Neuronal stem cell (in vitro differentiated cells): ENCODE data around the gene AHSP.
A peak's percentile ranks its signal among the peaks of the same experiment; 100 is the strongest.

Experiments used
- DNase-seq: peaks from one replicate; pipeline ENCODE4 v3.0.0-alpha.2; 2013; ENCODE audit warnings: low spot score
- H2AFZ ChIP-seq: one replicate; pipeline ENCODE4 v1.6.1; 2013; ENCODE audit warnings: mild to moderate bottlenecking, low read length, inconsistent platforms
- H2AK5ac ChIP-seq: 2 replicates; pipeline ENCODE4 v1.6.1; 2013; ENCODE audit warnings: low read depth, mild to moderate bottlenecking, inconsistent platforms, low read length, moderate library complexity, mixed read lengths
- H2BK120ac ChIP-seq: 2 replicates; pipeline ENCODE4 v1.6.1; 2013; ENCODE audit warnings: low read depth, mild to moderate bottlenecking, inconsistent platforms, low read length, moderate library complexity, mixed read lengths
- H2BK12ac ChIP-seq: one replicate; pipeline ENCODE4 v1.6.1; 2013; ENCODE audit warnings: low read length, inconsistent platforms
- H2BK15ac ChIP-seq: 2 replicates; pipeline ENCODE4 v1.6.1; 2013; ENCODE audit warnings: mild to moderate bottlenecking, low read length, inconsistent platforms, mixed read lengths
- H2BK5ac ChIP-seq: one replicate; pipeline ENCODE4 v1.6.1; 2013; ENCODE audit warnings: inconsistent platforms, mild to moderate bottlenecking, low read length, moderate library complexity
- H3K14ac ChIP-seq: one replicate; pipeline ENCODE4 v1.6.1; 2013; ENCODE audit warnings: low read length, inconsistent platforms
- H3K18ac ChIP-seq: 2 replicates; pipeline ENCODE4 v1.6.1; 2013; ENCODE audit warnings: low read length, inconsistent platforms
- H3K23ac ChIP-seq: 2 replicates; pipeline ENCODE4 v1.6.1; 2013; ENCODE audit warnings: low read depth, mild to moderate bottlenecking, mixed read lengths, low read length, inconsistent platforms; ENCODE audit not compliant: poor library complexity
- H3K27ac ChIP-seq: replicated peaks from 3 replicates; pipeline ENCODE4 v1.5.1; 2013; ENCODE audit warnings: low read length, inconsistent platforms
- H3K27me3 ChIP-seq, 3 experiments: 2 replicates each; pipeline ENCODE4 v1.6.1; 2013; ENCODE audit warnings: low read length in 3 of 3, mild to moderate bottlenecking in 2 of 3, inconsistent platforms in 1 of 3, low read depth in 1 of 3, mixed read lengths in 1 of 3, moderate library complexity in 1 of 3; ENCODE audit not compliant: control insufficient read depth in 3 of 3, insufficient read depth in 3 of 3
- H3K36me3 ChIP-seq, 2 donors: replicated peaks in 1 of 2; 2 replicates each; pipeline ENCODE4 v1.6.1; 2013; ENCODE audit warnings: low read length in 2 of 2; ENCODE audit not compliant: control insufficient read depth in 2 of 2, insufficient read depth in 2 of 2
- H3K4ac ChIP-seq: 2 replicates; pipeline ENCODE4 v1.6.1; 2013; ENCODE audit warnings: inconsistent platforms, mild to moderate bottlenecking, low read length, moderate library complexity
- H3K4me1 ChIP-seq, 2 donors: 1 replicate in 1 of 2; 2 replicates in 1 of 2; pipeline ENCODE4 v1.6.1; 2013; ENCODE audit warnings: low read length in 2 of 2, low read depth in 1 of 2; ENCODE audit not compliant: control insufficient read depth in 2 of 2, insufficient read depth in 1 of 2
- H3K4me2 ChIP-seq: one replicate; pipeline ENCODE4 v1.6.1; 2013; ENCODE audit warnings: mild to moderate bottlenecking, low read length, inconsistent platforms; ENCODE audit not compliant: insufficient read depth, poor library complexity, severe bottlenecking
- H3K4me3 ChIP-seq, 2 donors: 2 replicates each; pipeline ENCODE4 v1.5.1; 2013; ENCODE audit warnings: low read length in 2 of 2, mild to moderate bottlenecking in 2 of 2, inconsistent platforms in 1 of 2, moderate library complexity in 1 of 2
- H3K79me1 ChIP-seq: one replicate; pipeline ENCODE4 v1.6.1; 2013; ENCODE audit warnings: low read depth, mild to moderate bottlenecking, inconsistent platforms, low read length, moderate library complexity
- H3K9ac ChIP-seq: one replicate; pipeline ENCODE4 v1.6.1; 2013; ENCODE audit warnings: mild to moderate bottlenecking, low read depth, low read length, inconsistent platforms; ENCODE audit not compliant: poor library complexity
- H3K9me3 ChIP-seq, 2 donors: replicated peaks in 1 of 2; 2 replicates each; pipeline versions ENCODE3 to v1.6.1; 2013; ENCODE audit warnings: low read length in 2 of 2, mild to moderate bottlenecking in 2 of 2, inconsistent platforms in 1 of 2, low read depth in 1 of 2, mixed read lengths in 1 of 2, moderate library complexity in 1 of 2; ENCODE audit not compliant: control insufficient read depth in 2 of 2, insufficient read depth in 1 of 2
- H4K8ac ChIP-seq: one replicate; pipeline ENCODE4 v1.6.1; 2013; ENCODE audit warnings: low read depth, mild to moderate bottlenecking, inconsistent platforms, low read length, moderate library complexity
- H4K91ac ChIP-seq: one replicate; pipeline ENCODE4 v1.6.1; 2013; ENCODE audit warnings: low read length, low read depth, mild to moderate bottlenecking, inconsistent platforms; ENCODE audit not compliant: poor library complexity
- WGBS, 2 donors: extraction: QIAGEN DNeasy Blood & Tissue Kit; methylation state at CpG; one replicate each; pipeline ENCODE4 v1.1.7; 2013; ENCODE audit warnings: missing lambda C conversion rate in 2 of 2, mixed read lengths in 1 of 2; ENCODE audit not compliant: insufficient read length in 2 of 2, insufficient replicate concordance in 1 of 2; ENCODE audit errors: extremely low coverage in 2 of 2; 5-methylcytosine and 5-hydroxymethylcytosine counted together

AHSP gene

DNA sequence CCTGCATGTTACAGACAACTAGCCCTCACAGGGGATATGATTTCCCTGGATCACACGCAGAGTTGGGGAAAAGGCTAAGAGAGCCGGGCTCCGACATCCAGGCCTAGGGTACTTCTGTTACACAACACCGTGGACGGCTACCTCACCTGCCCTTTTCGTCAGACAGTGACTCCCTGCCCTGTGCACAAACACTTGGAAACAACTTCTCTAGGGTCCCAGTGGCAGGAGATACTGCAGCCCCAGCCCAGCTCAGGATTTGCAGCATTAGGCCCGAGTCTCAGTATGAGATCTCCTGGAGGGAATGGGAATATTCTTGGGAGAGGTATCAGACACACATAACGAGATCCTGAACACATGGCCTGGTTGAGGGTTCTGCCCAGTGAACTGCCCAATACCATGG is 27.8 kb upstream of the AHSP start:
- H2AFZ ChIP-seq: no peak overlapping the region
- no peak overlapping the region for H4K91ac ChIP-seq
- no peak overlapping the region for H2BK15ac ChIP-seq
- no CpG with 5 or more reads among the region's 8 CpGs for WGBS, 2 donors
- H2BK120ac ChIP-seq: no peak overlapping the region
- DNase-seq: no peak
- H2AK5ac ChIP-seq: no peak overlapping the region
- H4K8ac ChIP-seq: no peak overlapping the region
- H3K4me3 ChIP-seq: no peak overlapping the region
- H2BK5ac ChIP-seq: no peak overlapping the region
- no peaks in the 10 kb centered on the region for H3K4me1 ChIP-seq
- H3K4me2 ChIP-seq: no peak overlapping the region
- H3K18ac ChIP-seq: no peak overlapping the region
- H3K4ac ChIP-seq: no peak overlapping the region
- H3K14ac ChIP-seq: no peak overlapping the region
- H3K36me3 ChIP-seq: peaks cover 10 to 65% of the 10 kb centered on the region in 2 donors
- H3K9ac ChIP-seq: no peak overlapping the region
- H3K27ac ChIP-seq: no peak overlapping the region
- no peaks in the 10 kb centered on the region for H3K27me3 ChIP-seq
- no peaks in the 10 kb centered on the region for H3K9me3 ChIP-seq
- H3K79me1 ChIP-seq: no peaks in the 10 kb centered on the region
- H2BK12ac ChIP-seq: no peak overlapping the region
- H3K23ac ChIP-seq: no peak overlapping the region

DNA sequence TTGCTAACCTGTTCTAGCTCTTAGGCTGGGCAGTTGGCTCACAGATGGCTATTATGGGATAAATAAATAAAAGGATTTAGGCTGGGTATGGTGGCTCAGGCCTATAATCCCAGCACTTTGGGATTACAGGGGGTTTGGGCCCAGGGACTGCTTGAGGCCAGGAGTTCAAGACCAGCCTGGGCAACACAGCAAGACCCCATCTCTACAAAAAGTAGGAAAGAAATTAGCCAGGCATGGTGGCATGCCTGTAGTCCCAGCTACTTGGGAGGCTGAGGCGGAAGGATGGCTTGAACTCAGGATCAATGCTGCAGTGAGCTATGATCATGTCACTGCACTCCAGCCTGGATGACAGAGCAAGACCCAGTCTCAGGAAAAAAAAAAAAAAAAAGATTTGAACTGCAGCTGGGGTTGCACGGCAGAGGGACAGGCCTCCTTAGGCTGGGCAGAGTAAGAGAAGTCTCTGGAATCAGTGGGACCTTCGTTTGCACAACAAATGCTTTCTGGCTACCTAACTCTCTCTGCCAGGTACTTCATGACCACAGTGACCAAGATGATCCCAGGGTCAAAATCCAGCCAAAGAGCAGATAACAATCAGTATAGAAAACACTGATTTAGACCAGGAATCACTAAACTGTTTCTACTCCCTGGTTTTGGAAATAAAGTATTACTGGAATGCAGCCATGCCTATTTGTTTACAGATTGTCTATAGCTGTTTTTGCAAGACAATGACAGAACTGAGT is 26.3 kb upstream of the AHSP start:
- no peak overlapping the region for H3K4me3 ChIP-seq
- H3K27me3 ChIP-seq: no peaks in the 10 kb centered on the region
- no peak overlapping the region for H2AFZ ChIP-seq
- H3K36me3 ChIP-seq: peaks cover 10 to 63% of the 10 kb centered on the region in 2 donors
- H3K4ac ChIP-seq: no peak overlapping the region
- no peak overlapping the region for H2BK120ac ChIP-seq
- H2BK5ac ChIP-seq: no peak overlapping the region
- no CpG with 5 or more reads among the region's 3 CpGs for WGBS, 2 donors
- H2BK12ac ChIP-seq: no peak overlapping the region
- H3K27ac ChIP-seq: no peak overlapping the region
- no peak overlapping the region for H3K4me2 ChIP-seq
- H3K23ac ChIP-seq: no peak overlapping the region
- H3K9ac ChIP-seq: no peak overlapping the region
- no peak overlapping the region for H4K91ac ChIP-seq
- no peak overlapping the region for H3K14ac ChIP-seq
- H3K18ac ChIP-seq: no peak overlapping the region
- no peak for DNase-seq
- no peak overlapping the region for H2AK5ac ChIP-seq
- no peaks in the 10 kb centered on the region for H3K79me1 ChIP-seq
- no peaks in the 10 kb centered on the region for H3K9me3 ChIP-seq
- no peak overlapping the region for H2BK15ac ChIP-seq
- peak overlapping the region; percentile 1 for H4K8ac ChIP-seq
- no peaks in the 10 kb centered on the region for H3K4me1 ChIP-seq

DNA sequence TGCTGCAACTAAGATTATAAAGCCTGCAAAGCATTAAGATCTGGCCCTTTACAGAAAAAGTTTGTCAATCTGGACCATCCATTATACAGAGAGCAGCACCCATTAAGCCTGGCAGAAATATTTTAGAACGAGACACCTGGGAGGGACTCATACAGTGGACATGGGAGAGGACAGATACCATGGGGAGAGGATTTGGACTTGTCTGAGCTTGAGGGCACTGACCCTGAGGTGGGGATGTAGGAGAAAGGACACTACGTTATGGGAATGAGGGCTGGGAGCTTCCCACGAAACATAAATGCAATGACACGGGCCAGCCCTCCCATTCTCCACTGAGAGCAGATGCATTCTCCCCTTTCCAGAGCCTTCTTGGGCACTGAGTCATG is 25.7 kb upstream of the AHSP start:
- H2BK120ac ChIP-seq: no peak overlapping the region
- no peak overlapping the region for H2BK15ac ChIP-seq
- H3K27me3 ChIP-seq: no peaks in the 10 kb centered on the region
- no peak overlapping the region for H3K4me2 ChIP-seq
- no peak overlapping the region for H3K27ac ChIP-seq
- H3K23ac ChIP-seq: no peak overlapping the region
- no peak overlapping the region for H3K4ac ChIP-seq
- no peak overlapping the region for H3K18ac ChIP-seq
- no peaks in the 10 kb centered on the region for H3K9me3 ChIP-seq
- no peak overlapping the region for H4K8ac ChIP-seq
- H2BK12ac ChIP-seq: no peak overlapping the region
- H3K9ac ChIP-seq: no peak overlapping the region
- no peak for DNase-seq
- no peak overlapping the region for H2BK5ac ChIP-seq
- peaks cover 0 to 3% of the 10 kb centered on the region in 2 donors for H3K4me1 ChIP-seq
- no peak overlapping the region for H3K4me3 ChIP-seq
- whole genome bisulfite sequencing, 2 donors: no CpG with 5 or more reads among the region's 4 CpGs
- H3K36me3 ChIP-seq: peaks cover 7 to 59% of the 10 kb centered on the region in 2 donors
- H2AFZ ChIP-seq: no peak overlapping the region
- no peak overlapping the region for H2AK5ac ChIP-seq
- H4K91ac ChIP-seq: no peak overlapping the region
- no peak overlapping the region for H3K14ac ChIP-seq
- H3K79me1 ChIP-seq: no peaks in the 10 kb centered on the region

DNA sequence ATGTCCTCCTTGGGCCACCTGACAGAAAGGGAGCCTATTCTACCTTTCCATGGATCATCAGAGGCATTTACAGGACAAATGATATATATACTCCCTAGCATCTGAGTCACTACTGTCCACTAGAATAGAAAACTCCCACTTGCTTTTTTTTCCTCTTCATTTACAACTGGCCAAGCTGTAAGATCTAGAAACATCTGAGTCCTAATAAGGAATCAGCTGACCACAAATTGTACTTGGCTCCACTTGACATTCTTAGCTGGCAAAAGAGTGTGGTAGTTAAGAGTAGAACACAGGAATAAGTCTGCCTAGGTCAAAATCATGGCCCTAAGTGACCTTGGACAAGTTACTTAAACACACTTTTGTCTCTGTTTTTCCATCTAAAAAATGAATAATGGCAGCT is 24.7 kb upstream of the AHSP start:
- Histone ChIP-seq H3K79me1 (no peaks in the 10 kb centered on the region), H4K91ac (no peak overlapping the region), H3K23ac (no peak overlapping the region), H2BK120ac (no peak overlapping the region), H3K9ac (no peak overlapping the region), H3K27me3 (no peaks in the 10 kb centered on the region), H2AFZ (no peak overlapping the region), H3K9me3 (no peaks in the 10 kb centered on the region), H3K14ac (no peak overlapping the region), H3K4me1 (peaks cover 2 to 10% of the 10 kb centered on the region in 2 donors), H2BK15ac (no peak overlapping the region), H3K27ac (no peak overlapping the region), H3K36me3 (peaks cover 6 to 50% of the 10 kb centered on the region in 2 donors), H2AK5ac (no peak overlapping the region), H3K4me3 (no peak overlapping the region), H3K4ac (no peak overlapping the region), H2BK5ac (no peak overlapping the region), H4K8ac (no peak overlapping the region), H3K18ac (no peak overlapping the region), H3K4me2 (no peak overlapping the region), H2BK12ac (no peak overlapping the region)
- no peak for DNase-seq
